ENCODE measurements around the gene C1QTNF4.

- no peak for TF ChIP-seq POLR2A (IDR thresholded peaks at IDR 0.05; ENCODE audit: low read depth, low read length)
- no peak for TF ChIP-seq CTCF (conservative IDR thresholded peaks at IDR 0.05; ENCODE audit: low read depth, low read length)
- no peak for TF ChIP-seq MXI1 (IDR thresholded peaks at IDR 0.05; ENCODE audit: borderline replicate concordance, low read depth, low read length)
- TF ChIP-seq MAZ (IDR thresholded peaks at IDR 0.05; ENCODE audit: borderline replicate concordance, low read depth, low read length) = no peak
- TF ChIP-seq RFX5 (IDR thresholded peaks at IDR 0.05; ENCODE audit: low read depth, low read length) = no peak
- no peak for TF ChIP-seq CEBPB (IDR thresholded peaks at IDR 0.05; ENCODE audit: low read depth, low read length)
- TF ChIP-seq USF2 (IDR thresholded peaks at IDR 0.05; ENCODE audit: low read depth, low read length) = no peak
- TF ChIP-seq NFE2L2 (IDR thresholded peaks at IDR 0.05; ENCODE audit: low read depth, low read length) = no peak
- TF ChIP-seq CHD1 (IDR thresholded peaks at IDR 0.05; ENCODE audit: low read depth, low read length) = no peak
- TF ChIP-seq RAD21 (IDR thresholded peaks at IDR 0.05; ENCODE audit: low read length) = no peak
- no peak for TF ChIP-seq ELK1 (IDR thresholded peaks at IDR 0.05; ENCODE audit: borderline replicate concordance, low read depth, low read length)
Observed at GRCh38 chr11:47569646-47570045, 24.6 kb downstream of the C1QTNF4 start.
